ENCODE results near the gene KRT36. TPM values are rescaled to one million over a fixed set of nuclear protein-coding genes. Genes with fewer than 3 reads are reported as not detected.

KRT36 gene
- 0.13 TPM in 1 of 2 replicates, not detected in the other for total RNA-seq

GRCh38 chr17:41489531-41489930, at the start of gene KRT36:
KRT36 (minus strand) TSS chr17:41489910; CDS start chr17:41489864, 46 bp downstream.

GRCh38 chr17:41518789-41519449, 29.2 kb upstream of the KRT36 start, which contains the start of gene KRT15:
KRT15 (minus strand) TSS chr17:41518890; CDS start chr17:41518827, 63 bp downstream.

GRCh38 chr17:41505007-41505808, 15.5 kb upstream of the KRT36 start, which contains the start of gene KRT13:
KRT13 (minus strand) TSS chr17:41505612; CDS start chr17:41505550, 62 bp downstream.

GRCh38 chr17:41481036-41481435, 8.7 kb downstream of the KRT36 start, which contains the start of gene KRT35:
KRT35 (minus strand) TSS chr17:41481151; CDS start chr17:41481097, 54 bp downstream.

GRCh38 chr17:41466988-41467387, 22.7 kb downstream of the KRT36 start, which contains the start of gene KRT32:
KRT32 (minus strand) TSS chr17:41467386; CDS start chr17:41467325, 61 bp downstream.

GRCh38 chr17:41440531-41441033, 49.1 kb downstream of the KRT36 start, which contains the start of gene KRT38:
KRT38 (minus strand) TSS chr17:41440983; CDS start chr17:41440921, 62 bp downstream.

Other genes with a start within 250 kb of the KRT36 start
- not detected in 2 replicates for gene KRTAP9-4, start 240.2 kb downstream of the KRT36 start, total RNA-seq
- not detected in 2 replicates for gene KRTAP9-9, start 234.5 kb downstream of the KRT36 start, total RNA-seq
- gene KRTAP9-6, start 224.5 kb downstream of the KRT36 start, total RNA-seq, result not detected in 2 replicates
- not detected in 2 replicates for gene KRTAP9-7, start 214.2 kb downstream of the KRT36 start, total RNA-seq
- gene KRTAP29-1, start 187.1 kb downstream of the KRT36 start, total RNA-seq, result not detected in 2 replicates
- not detected in 2 replicates for gene KRTAP16-1, start 180.6 kb downstream of the KRT36 start, total RNA-seq
- not detected in 2 replicates for gene KRTAP17-1, start 174.2 kb downstream of the KRT36 start, total RNA-seq
- not detected in 2 replicates for gene KRT33A, start 139.1 kb downstream of the KRT36 start, total RNA-seq
- gene KRT33B, start 120.1 kb downstream of the KRT36 start, total RNA-seq, result not detected in 2 replicates
- gene KRT34, start 107.6 kb downstream of the KRT36 start, total RNA-seq, result not detected in 2 replicates
- not detected in 2 replicates for gene KRT31, start 92.3 kb downstream of the KRT36 start, total RNA-seq
- gene KRT37, start 65.3 kb downstream of the KRT36 start, total RNA-seq, result not detected in 2 replicates
- gene KRT38, start 48.9 kb downstream of the KRT36 start, total RNA-seq, result not detected in 2 replicates
- not detected in 2 replicates for gene KRT32, start 22.5 kb downstream of the KRT36 start, total RNA-seq
- gene KRT35, start 8.8 kb downstream of the KRT36 start, total RNA-seq, result not detected in 2 replicates
- not detected in 2 replicates for gene KRT13, start 15.7 kb upstream of the KRT36 start, total RNA-seq
- 2.5 and 3.0 TPM in 2 replicates for gene KRT15, start 29.0 kb upstream of the KRT36 start, total RNA-seq
- gene KRT19, start 38.4 kb upstream of the KRT36 start, total RNA-seq, result 25.1 and 30.7 TPM in 2 replicates
- not detected in 2 replicates for gene KRT9, start 82.1 kb upstream of the KRT36 start, total RNA-seq
- 1.1 TPM in 1 of 2 replicates, not detected in the other for gene KRT14, start 97.0 kb upstream of the KRT36 start, total RNA-seq
- gene KRT16, start 122.9 kb upstream of the KRT36 start, total RNA-seq, result 0.79 and 1.4 TPM in 2 replicates
- gene KRT17, start 134.7 kb upstream of the KRT36 start, total RNA-seq, result 7.1 and 7.4 TPM in 2 replicates
- 73.1 and 112 TPM in 2 replicates for gene EIF1, start 199.0 kb upstream of the KRT36 start, total RNA-seq
- not detected in 2 replicates for gene GAST, start 222.4 kb upstream of the KRT36 start, total RNA-seq
- not detected in 2 replicates for gene HAP1, start 244.7 kb upstream of the KRT36 start, total RNA-seq

All from aortic smooth muscle cell (primary cell).